ENCODE data around the gene NGEF. TPM values are rescaled to one million over a fixed set of nuclear protein-coding genes. Genes with fewer than 3 reads are reported as not detected.

NGEF gene
- polyA plus RNA-seq, 3 donors = not detected

DNA sequence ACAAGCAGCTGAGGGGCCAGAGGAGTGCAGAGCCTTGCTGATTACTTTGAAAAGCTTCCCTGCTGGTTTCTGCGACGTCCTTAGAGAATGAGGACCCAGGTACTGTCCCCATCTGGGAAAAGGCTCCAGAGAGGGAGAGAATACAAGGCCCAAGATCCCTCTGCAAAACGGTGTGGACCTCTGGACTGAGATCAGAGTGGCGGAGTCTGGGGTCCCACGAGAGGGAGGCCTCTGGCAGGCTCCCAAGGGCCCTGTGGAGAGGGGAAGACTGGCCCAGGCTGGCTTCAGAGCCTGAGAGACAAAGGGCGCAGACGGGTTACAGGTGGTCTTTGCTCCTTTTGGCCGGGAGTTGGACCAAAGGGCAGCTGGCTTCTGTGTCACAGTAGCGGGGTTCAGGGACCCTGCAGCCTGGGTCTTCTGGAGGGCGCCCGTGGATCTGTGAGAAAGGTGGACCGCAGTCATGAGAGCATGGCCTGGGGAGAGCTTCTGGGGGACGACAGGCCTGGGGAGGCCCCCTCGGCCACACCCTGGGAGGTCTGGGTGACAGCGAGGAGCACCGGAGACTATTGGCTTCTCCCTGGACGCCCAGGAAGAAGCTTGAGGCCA is 142.2 kb downstream of the NGEF start:
- Histone ChIP-seq H3K27ac (ENCODE audit: low read depth in 1 of 2, low read length in 2 of 2) (no peak overlapping the region), H3K4me3 (replicated peaks in 1 of 3; ENCODE audit: low read depth in 2 of 3, low read length in 3 of 3) (no peak overlapping the region), H3K79me2 (ENCODE audit: insufficient read depth, low read length) (no peaks in the 10 kb centered on the region), H3K27me3 (ENCODE audit: control insufficient read depth in 2 of 2, insufficient read depth in 2 of 2, low read length in 2 of 2) (peaks cover 5 to 12% of the 10 kb centered on the region in 2 donors), H3K4me1 (ENCODE audit: control insufficient read depth in 1 of 2, insufficient read depth in 2 of 2, low read length in 2 of 2) (peaks cover 17 to 20% of the 10 kb centered on the region in 2 donors), H4K20me1 (ENCODE audit: insufficient read depth, low read length) (no peaks in the 10 kb centered on the region), H3K9ac (ENCODE audit: insufficient read depth, low read length, poor library complexity, severe bottlenecking) (no peak overlapping the region), H3K9me3 (replicated peaks in 1 of 2; ENCODE audit: control insufficient read depth in 1 of 2, insufficient read depth in 1 of 2, low read length in 2 of 2) (no peaks in the 10 kb centered on the region), H3K4me2 (replicated peaks; ENCODE audit: extremely low read depth, low read length, poor library complexity, severe bottlenecking) (no peak overlapping the region), H2AFZ (ENCODE audit: insufficient read depth, low read depth, low read length, poor library complexity, severe bottlenecking) (no peak overlapping the region), H3K36me3 (replicated peaks in 1 of 2; ENCODE audit: control insufficient read depth in 1 of 2, insufficient read depth in 2 of 2, low read length in 2 of 2) (no peaks in the 10 kb centered on the region)
- WGBS (ENCODE audit: insufficient coverage) = 89% methylated on average over 14 of the region's 17 CpGs
- TF ChIP-seq, protein P1, sequence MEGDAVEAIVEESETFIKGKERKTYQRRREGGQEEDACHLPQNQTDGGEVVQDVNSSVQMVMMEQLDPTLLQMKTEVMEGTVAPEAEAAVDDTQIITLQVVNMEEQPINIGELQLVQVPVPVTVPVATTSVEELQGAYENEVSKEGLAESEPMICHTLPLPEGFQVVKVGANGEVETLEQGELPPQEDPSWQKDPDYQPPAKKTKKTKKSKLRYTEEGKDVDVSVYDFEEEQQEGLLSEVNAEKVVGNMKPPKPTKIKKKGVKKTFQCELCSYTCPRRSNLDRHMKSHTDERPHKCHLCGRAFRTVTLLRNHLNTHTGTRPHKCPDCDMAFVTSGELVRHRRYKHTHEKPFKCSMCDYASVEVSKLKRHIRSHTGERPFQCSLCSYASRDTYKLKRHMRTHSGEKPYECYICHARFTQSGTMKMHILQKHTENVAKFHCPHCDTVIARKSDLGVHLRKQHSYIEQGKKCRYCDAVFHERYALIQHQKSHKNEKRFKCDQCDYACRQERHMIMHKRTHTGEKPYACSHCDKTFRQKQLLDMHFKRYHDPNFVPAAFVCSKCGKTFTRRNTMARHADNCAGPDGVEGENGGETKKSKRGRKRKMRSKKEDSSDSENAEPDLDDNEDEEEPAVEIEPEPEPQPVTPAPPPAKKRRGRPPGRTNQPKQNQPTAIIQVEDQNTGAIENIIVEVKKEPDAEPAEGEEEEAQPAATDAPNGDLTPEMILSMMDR (IDR thresholded peaks at IDR 0.05) = no peak
- H3K9me3 Mint-ChIP-seq = peaks cover 0 to 7% (median 0%) of the 10 kb centered on the region in 7 donors
- no peak overlapping the region for H3K4me3 Mint-ChIP-seq
- no peaks in the 10 kb centered on the region for H3K36me3 Mint-ChIP-seq
- peaks cover 14 to 17% (median 16%) of the 10 kb centered on the region in 3 donors for H3K27me3 Mint-ChIP-seq (ENCODE audit: low read depth in 3 of 3)
- peak overlapping the region in 1 of 7 donors; percentile 69 for H3K27ac Mint-ChIP-seq
- no peak for DNase-seq
- intact Hi-C loops (cut with micrococcal nuclease) = no loop called here
- H3K4me1 Mint-ChIP-seq = peaks cover 22% of the 10 kb centered on the region

DNA sequence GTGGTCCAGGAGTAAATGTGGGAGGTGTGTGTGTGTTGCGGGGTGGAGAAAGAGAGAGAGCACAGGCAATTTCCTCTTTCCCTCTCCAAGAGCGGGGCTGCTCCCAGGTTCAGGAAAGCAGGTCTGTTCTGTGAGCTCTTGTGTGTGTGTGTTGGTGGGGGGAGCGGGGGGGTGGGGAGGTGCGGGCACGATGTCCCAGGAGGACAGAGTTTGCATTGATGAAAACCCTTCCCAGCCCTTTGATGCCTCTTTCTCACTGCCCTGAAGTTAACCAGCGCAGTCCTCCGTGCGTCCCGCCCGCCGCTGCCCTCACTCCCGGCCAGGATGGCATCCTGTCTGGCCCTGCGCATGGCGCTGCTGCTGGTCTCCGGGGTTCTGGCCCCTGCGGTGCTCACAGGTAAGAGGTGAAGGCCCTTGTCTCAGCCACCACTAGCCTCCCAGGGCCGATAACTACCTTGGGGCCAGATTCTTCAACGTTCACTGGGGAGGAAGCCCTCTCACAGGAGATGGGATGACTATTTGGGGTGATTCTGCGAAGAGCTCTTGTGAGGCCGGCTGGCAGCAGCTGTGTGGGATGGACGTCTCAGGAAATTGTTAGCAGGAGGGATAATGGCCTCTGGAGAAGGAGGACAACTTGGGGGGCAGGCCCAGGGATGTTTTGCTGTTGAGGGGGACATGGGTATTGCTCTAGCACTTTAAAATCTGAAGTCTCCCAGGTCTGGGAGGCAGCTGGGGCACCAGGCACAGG is 142.9 kb downstream of the NGEF start, which contains the start of gene SNORC:
SNORC (plus strand) TSS at position 247 of the 748 bp plus-strand sequence; CDS start at position 325, 78 bp downstream.
- intact Hi-C loops (cut with micrococcal nuclease) = no loop called here
- peaks cover 7 to 12% (median 10%) of the 10 kb centered on the region in 3 donors for H3K27me3 Mint-ChIP-seq (ENCODE audit: low read depth in 3 of 3)
- no peaks in the 10 kb centered on the region for H3K9me3 ChIP-seq (replicated peaks in 1 of 2; ENCODE audit: control insufficient read depth in 1 of 2, insufficient read depth in 1 of 2, low read length in 2 of 2)
- no peak within 1 kb of the TSS for H3K4me3 Mint-ChIP-seq
- no peak within 1 kb of the TSS for H2AFZ ChIP-seq (ENCODE audit: insufficient read depth, low read depth, low read length, poor library complexity, severe bottlenecking)
- H3K9ac ChIP-seq (ENCODE audit: insufficient read depth, low read length, poor library complexity, severe bottlenecking) = no peak within 1 kb of the TSS
- peaks cover 0 to 5% of the 10 kb centered on the region in 2 donors for H3K27me3 ChIP-seq (ENCODE audit: control insufficient read depth in 2 of 2, insufficient read depth in 2 of 2, low read length in 2 of 2)
- whole genome bisulfite sequencing (ENCODE audit: insufficient coverage) = 96% methylated on average over 15 of the region's 21 CpGs
- no peak for DNase-seq
- no peaks in the 10 kb centered on the region for H3K36me3 Mint-ChIP-seq
- no peaks in the 10 kb centered on the region for H3K79me2 ChIP-seq (ENCODE audit: insufficient read depth, low read length)
- peak within 1 kb of the TSS in 3 of 7 donors; percentile 54 to 69 (median 64) for H3K27ac Mint-ChIP-seq
- no peak within 1 kb of the TSS for H3K27ac ChIP-seq (ENCODE audit: low read depth in 1 of 2, low read length in 2 of 2)
- TF ChIP-seq, protein P1 (IDR thresholded peaks at IDR 0.05) = no peak
- H3K36me3 ChIP-seq (replicated peaks in 1 of 2; ENCODE audit: control insufficient read depth in 1 of 2, insufficient read depth in 2 of 2, low read length in 2 of 2) = no peaks in the 10 kb centered on the region
- peaks cover 16% of the 10 kb centered on the region for H3K4me1 Mint-ChIP-seq
- peaks cover 13 to 14% of the 10 kb centered on the region in 2 donors for H3K4me1 ChIP-seq (ENCODE audit: control insufficient read depth in 1 of 2, insufficient read depth in 2 of 2, low read length in 2 of 2)
- H4K20me1 ChIP-seq (ENCODE audit: insufficient read depth, low read length) = no peaks in the 10 kb centered on the region
- no peak within 1 kb of the TSS for H3K4me2 ChIP-seq (replicated peaks; ENCODE audit: extremely low read depth, low read length, poor library complexity, severe bottlenecking)
- H3K9me3 Mint-ChIP-seq = peaks cover 0 to 2% (median 0%) of the 10 kb centered on the region in 7 donors
- H3K4me3 ChIP-seq (replicated peaks in 1 of 3; ENCODE audit: low read depth in 2 of 3, low read length in 3 of 3) = no peak within 1 kb of the TSS

All from CD14-positive monocyte (primary cell).